NCI-H748 treated with DMSO at 0.1 percent for 48 hours (cell line): ENCODE measurements around the gene RAPGEF6.
A peak's percentile ranks its signal among the peaks of the same experiment; 100 is the strongest.
"Not testable (repeated sequence)": the region's sequence is repeated elsewhere in the genome, so short reads cannot be mapped to it uniquely, and the experiment has no call there.

Source experiments
- DNase-seq: peaks from one replicate; lab custom pipeline; 2025; lab: John Stamatoyannopoulos, UW

The RAPGEF6 gene

DNA sequence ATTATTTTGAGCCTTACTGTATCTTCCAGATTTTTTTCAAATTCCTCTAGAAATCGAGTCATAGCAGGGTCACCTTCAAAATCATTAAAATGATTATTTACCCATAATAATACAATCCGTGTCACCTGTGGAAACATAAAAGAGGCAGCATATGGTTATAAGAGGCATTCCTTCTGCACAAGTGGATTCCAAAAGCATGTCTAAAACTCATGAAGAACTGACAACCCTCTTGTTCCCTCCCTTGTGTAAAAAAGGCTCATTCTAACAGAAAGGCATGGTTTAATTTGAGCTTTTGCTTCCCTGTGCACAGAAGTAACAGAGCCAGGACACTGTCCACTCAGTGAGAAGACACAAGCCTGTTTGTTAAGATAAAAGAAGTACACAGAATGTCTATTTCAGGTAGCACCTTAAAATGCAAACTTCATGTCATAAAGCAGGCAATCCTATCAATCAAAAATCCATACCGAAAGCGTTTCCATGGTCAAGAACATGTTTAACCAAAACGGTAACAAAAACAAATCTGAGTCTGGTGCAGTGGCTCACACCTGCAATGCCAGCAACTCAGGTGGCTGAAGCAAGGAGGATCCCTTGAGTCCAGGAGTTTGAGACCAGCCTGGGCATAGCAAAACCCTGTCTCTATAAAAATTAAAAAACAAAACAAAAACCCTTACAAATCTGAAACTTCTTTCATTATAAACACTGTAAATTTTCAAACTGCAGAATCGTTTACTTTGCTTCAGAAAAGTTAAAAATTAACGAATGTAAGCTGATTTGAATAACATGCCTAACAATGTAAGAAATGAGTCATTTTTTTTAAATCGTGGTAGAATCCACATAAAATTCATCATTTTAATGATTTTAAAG, 139.3 kb downstream of the RAPGEF6 start:
- DNase-seq: no peak

DNA sequence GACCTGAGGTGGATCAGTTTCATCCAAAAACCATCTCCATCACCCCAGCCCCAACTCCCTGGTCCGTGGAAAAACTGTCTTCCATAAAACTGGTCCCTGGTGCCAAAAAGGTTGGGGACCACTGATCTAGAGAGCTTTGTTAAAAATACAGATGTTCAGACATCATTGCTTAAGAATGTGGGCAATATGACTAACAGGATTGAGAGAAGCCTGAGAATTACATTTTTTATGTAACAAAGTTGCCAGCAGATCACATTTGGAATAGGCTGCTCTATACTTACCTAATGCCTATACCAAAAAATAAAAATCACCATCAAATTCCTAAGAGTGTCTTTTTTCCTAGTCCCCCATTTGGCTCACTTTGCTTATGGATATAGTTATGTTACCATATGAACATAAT, 143.3 kb downstream of the RAPGEF6 start:
- DNase-seq: no peak

- no peak for DNase-seq
Observed at GRCh38 chr5:131488463-131488862, 146.6 kb downstream of the RAPGEF6 start.

- not testable (repeated sequence) for DNase-seq
Observed at GRCh38 chr5:131487371-131487770, 147.7 kb downstream of the RAPGEF6 start.

- no peak for DNase-seq
Observed at GRCh38 chr5:131482617-131483016, 152.4 kb downstream of the RAPGEF6 start.

DNA sequence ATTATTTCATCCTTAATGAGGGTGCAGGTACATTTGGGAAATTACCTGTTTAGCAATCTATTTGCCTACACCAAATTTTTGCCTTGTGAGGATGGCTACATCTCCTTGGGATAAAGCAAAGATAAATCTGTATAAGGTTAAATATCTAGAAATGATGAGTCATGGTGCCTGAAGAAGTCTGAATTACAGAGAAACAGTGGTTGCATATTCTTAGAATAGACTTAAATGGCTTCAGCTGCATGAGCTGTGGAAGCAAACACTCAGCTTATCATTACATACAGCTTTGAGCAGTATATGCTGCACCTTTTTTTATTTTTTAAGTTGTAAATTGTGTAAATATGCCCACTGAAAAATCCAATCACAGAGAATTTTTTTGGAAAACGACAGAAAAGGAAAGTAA, 153.5 kb downstream of the RAPGEF6 start:
- no peak for DNase-seq

DNA sequence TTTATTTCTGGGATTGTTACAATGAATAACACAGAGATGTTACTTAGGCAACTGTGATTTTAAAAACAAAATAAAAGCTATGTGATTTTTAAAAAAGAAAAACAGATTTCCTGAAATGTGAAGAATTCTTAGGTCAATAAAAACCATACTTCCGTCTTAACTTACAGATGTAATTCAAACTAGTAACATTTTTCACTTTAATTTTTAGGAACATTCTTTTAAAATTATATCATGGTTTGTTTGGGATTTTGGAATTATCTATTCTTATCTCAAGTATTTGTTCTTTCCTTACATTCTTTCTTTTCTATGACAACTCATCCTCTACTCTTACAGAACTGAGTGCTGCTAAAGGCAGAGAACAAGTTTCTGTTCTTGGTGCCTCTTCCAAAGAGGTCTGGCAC, 159.5 kb downstream of the RAPGEF6 start:
- DNase-seq: no peak

DNA sequence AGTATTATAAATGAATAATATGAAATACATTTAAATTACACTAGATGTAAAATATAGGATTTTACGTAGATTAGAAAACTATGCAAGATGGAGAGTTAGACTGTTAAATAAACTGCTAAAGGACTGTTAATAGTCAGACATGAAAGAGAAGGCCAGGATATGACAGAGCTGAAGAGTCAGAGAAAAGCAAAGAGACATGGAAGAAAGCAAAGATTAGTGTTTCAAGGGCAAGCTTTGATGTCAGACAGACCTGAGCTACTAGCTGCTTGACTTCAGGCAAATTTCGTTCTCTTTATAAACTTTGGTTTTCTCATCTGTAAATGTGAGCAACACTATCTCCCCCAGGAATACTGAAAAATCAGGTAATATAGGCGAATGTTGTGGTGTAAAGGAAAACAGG, 161.3 kb downstream of the RAPGEF6 start:
- DNase-seq: no peak

DNA sequence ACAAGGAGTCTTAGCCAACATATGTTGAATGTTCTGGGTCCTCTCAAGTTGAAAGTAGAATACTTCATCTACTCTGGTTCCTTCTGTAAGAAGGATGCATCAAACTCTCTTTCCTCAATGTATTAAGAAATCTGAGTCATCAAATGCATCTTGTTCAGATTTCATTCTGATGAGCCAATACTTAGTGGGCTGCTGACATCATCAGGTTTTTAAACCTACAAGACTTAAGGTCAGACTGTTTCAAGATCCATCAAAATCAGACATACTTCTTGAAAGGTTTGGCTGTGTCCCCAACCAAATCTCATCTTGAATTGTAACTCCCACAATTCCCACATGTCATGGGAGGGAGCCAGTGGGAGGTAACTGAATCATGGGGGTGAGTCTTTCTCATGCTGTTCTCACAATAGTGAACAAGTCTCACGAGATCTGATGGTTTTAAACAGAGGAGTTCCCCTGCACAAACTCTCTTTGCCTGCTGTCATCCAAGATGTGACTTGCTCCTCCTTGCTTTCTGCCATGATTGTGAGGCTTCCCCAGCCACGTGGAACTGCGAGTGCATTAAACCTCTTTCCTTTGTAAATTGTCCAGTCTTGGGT, 168.8 kb downstream of the RAPGEF6 start:
- no peak for DNase-seq

DNA sequence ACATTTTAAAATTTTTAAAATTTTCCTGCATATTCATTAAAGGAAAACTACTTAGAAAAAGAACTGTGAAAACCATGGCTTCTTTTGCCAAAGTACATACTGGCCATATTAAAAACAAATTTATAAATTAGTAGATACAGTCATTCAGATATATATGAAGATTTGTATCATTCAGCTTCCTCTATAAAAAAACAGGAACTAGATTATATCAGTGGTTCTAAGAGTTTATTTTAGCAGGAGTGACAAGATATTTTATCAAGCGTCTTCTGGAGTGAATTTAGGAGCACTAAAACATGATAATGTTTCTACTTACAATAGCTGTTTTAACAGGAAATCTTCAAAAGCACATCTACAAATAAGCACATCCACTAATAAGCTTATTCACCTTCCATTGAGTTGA, 171.4 kb downstream of the RAPGEF6 start:
- DNase-seq: no peak

DNA sequence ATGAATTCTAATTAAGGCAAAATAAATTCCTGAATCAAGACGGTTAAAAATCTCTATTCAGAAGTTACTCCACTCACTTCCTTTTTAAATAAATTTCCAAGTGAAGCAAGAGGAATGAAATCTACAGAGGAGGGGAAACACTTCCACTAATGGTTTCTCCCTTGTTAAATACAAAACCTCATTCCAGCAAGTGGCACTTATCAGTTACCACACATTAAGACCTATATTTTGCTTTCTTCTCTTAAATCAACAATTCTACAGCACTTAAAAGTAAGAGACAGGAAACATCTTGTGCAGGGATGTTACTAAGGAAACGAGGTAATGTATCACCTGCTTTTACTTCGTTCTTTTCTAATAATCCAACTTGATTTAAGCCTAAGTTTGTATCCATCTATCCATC, 172.6 kb downstream of the RAPGEF6 start:
- DNase-seq: peak; percentile 8

DNA sequence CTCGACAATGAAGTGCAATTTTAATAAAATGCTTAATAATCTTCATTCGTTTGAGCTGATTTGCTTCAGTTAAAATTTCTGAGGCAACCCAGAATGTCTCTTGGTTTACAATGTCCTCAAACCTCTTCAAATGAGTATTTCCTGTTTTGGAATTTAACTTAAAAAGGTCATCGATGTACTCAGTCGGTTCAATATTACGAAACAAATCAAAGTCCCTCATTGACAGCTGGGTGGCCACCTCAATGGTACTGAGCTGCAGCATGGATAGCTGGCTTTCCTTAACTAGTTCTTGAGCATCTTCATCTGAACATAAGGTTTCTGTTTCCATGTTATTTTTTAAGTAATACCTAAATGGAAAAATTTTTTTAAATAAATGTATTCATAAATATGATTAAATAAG, 173.3 kb downstream of the RAPGEF6 start:
- no peak for DNase-seq

DNA sequence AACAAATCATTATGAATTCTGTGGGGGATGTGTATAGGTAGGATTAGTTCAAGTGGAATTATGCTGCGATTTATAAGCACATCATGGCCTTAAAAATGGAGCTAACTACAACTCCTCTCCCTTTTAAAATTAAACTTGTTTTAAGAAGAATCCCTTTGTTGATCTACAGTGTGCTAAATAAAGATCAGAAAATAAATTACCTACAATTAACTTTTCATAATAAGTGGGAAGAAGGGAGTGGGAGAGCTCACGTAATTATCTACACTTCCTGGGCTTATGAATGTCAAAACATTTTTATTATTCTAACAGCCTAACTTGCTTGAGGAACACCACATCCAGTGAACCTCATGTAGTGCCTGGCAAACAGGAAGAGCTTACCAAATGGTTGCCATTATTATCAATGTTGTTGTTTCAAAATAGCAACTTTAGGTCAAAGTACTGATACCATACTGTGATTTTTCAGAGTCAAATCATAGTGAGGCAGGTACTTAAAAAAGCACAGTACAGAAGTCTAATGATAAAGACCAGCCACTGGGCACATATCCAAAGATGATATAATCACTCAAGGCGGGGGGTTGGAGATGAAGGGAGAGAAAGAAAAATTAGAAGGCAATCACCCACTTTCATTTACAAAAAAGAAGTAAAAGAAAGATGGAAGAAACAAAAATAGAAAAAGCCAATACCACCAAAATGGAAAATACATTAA, 174.0 kb downstream of the RAPGEF6 start:
- peak; percentile 39 for DNase-seq

GRCh38 chr5:131460133-131460532, 174.9 kb downstream of the RAPGEF6 start:
- no peak for DNase-seq

DNA sequence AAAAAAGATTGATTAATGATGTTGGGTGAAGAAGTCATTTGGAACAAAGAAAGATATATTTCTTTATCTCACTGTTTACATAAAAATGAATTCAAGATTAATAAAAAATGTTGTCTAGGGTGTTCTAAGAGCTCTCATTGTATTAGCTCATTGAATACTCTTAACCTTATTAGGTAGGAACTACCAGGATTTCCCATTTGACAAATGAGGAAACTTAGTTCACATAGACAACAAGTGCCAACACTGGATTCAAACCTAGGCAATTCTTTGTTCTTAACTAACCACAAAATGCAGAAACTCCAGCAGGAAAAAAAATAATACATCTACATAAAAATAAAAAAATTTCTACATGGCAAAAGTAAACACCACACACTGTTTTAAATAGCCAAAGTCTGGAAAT, 175.8 kb downstream of the RAPGEF6 start:
- no peak for DNase-seq

GRCh38 chr5:131457193-131457592, 177.8 kb downstream of the RAPGEF6 start:
- DNase-seq: no peak

- no peak for DNase-seq
Observed at GRCh38 chr5:131450941-131451340, 184.1 kb downstream of the RAPGEF6 start.

- DNase-seq: no peak
Observed at GRCh38 chr5:131441184-131441583, 193.8 kb downstream of the RAPGEF6 start.

- DNase-seq: no peak
Observed at GRCh38 chr5:131436081-131436480, 198.9 kb downstream of the RAPGEF6 start.

DNA sequence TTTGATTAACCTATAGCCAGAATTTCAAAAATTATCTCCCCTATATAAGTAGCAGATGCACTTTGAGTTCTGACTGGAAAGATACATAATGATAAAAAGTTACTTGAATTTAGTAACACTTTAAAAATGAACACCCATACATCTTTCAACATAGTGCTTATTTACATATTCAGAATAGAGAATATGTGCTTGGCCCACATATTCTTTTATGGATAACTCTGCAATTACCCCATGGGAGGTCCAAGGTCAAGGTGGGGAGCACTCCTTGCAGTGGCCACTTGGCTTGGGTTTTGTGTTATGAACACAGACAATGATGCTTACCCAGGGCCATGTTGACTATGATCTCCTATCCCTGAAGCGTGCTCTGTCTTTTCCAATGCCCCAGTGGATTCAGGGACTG, 201.9 kb downstream of the RAPGEF6 start:
- DNase-seq: no peak

GRCh38 chr5:131431794-131432193, 203.2 kb downstream of the RAPGEF6 start:
- DNase-seq: no peak

GRCh38 chr5:131430794-131431193, 204.2 kb downstream of the RAPGEF6 start:
- DNase-seq: no peak

- no peak for DNase-seq
Observed at GRCh38 chr5:131426011-131426410, 209.0 kb downstream of the RAPGEF6 start.
